Endodermal cell (in vitro differentiated cells): Measurements from ENCODE around the gene SMIM7. TPM values are rescaled to one million over a fixed set of nuclear protein-coding genes. Genes with fewer than 3 reads are reported as not detected.

Experiments
- DNase-seq: peaks from one replicate; pipeline ENCODE4 v3.0.0-alpha.2; 2017
- H3K27ac ChIP-seq: 2 replicates; pipeline ENCODE4 v1.5.1; 2013; ENCODE audit warnings: mild to moderate bottlenecking, low read depth, low read length, moderate library complexity
- H3K27me3 ChIP-seq: 2 replicates; pipeline ENCODE4 v1.6.1; 2013; ENCODE audit warnings: mild to moderate bottlenecking, low read length, moderate library complexity; ENCODE audit not compliant: insufficient read depth, control insufficient read depth, poor library complexity, severe bottlenecking
- H3K36me3 ChIP-seq: 2 replicates; pipeline ENCODE4 v1.7.0; 2013; ENCODE audit warnings: mild to moderate bottlenecking, low read length, moderate library complexity; ENCODE audit not compliant: control insufficient read depth, insufficient read depth
- H3K4me1 ChIP-seq: one replicate; pipeline ENCODE4 v1.7.0; 2013; ENCODE audit warnings: low read length; ENCODE audit not compliant: control insufficient read depth, insufficient read depth
- H3K4me3 ChIP-seq: 2 replicates; pipeline ENCODE4 v1.5.1; 2013; ENCODE audit warnings: mild to moderate bottlenecking, low read length, moderate library complexity
- H3K9ac ChIP-seq: 2 replicates; pipeline ENCODE4 v1.6.1; 2013; ENCODE audit warnings: mild to moderate bottlenecking, low read length, moderate library complexity; ENCODE audit not compliant: poor library complexity, severe bottlenecking; ENCODE audit errors: extremely low read depth
- H3K9me3 ChIP-seq: 2 replicates; pipeline ENCODE4 v1.6.1; 2013; ENCODE audit warnings: mild to moderate bottlenecking, low read length, moderate library complexity; ENCODE audit not compliant: control insufficient read depth
- H3K27ac Mint-ChIP-seq: 2 replicates; pipeline ENCODE4 v1.8.0; 2020; ENCODE audit warnings: mixed read lengths
- H3K27me3 Mint-ChIP-seq: 2 replicates; pipeline ENCODE4 v1.8.0; 2021; ENCODE audit warnings: mild to moderate bottlenecking, mixed read lengths; ENCODE audit not compliant: insufficient read depth
- H3K36me3 Mint-ChIP-seq: 2 replicates; pipeline ENCODE4 v1.8.0; 2020; ENCODE audit warnings: low read depth, mixed read lengths
- H3K4me1 Mint-ChIP-seq: 2 replicates; pipeline ENCODE4 v1.8.0; 2020; ENCODE audit warnings: mixed read lengths
- H3K4me3 Mint-ChIP-seq: 2 replicates; pipeline ENCODE4 v1.8.0; 2020; ENCODE audit warnings: mild to moderate bottlenecking, moderate library complexity, mixed read lengths
- H3K9me3 Mint-ChIP-seq: 2 replicates; pipeline ENCODE4 v1.8.0; 2020; ENCODE audit warnings: mild to moderate bottlenecking, mixed read lengths
- WGBS, 2 experiments: methylation state at CpG; one replicate each; pipeline versions ENCODE4 v1.1.5 to v1.1.7; 2013; ENCODE audit warnings: missing lambda C conversion rate in 2 of 2, mixed read lengths in 1 of 2; ENCODE audit not compliant: insufficient coverage in 1 of 2, insufficient read length in 1 of 2; 5-methylcytosine and 5-hydroxymethylcytosine counted together
- total RNA-seq, 2 donors: library from RNA; stranded (reverse); fragmentation: NEBNext Ultra II Directional in 1 of 2; extraction: Animal tissue kit (Norgen Biotek cat#: 25700) in 1 of 2; gene quantifications; 2 replicates in 1 of 2; 3 replicates in 1 of 2; pipeline ENCODE4 v1.2.1, GENCODE V29; 2021
- TF ChIP-seq, protein P1 (sequence below): fragments of 200-600 bp; sonication (generic); conservative IDR thresholded peaks from 2 replicates; pipeline ENCODE4 v1.5.0; 2021; ENCODE audit warnings: antibody characterized with exemption, mild to moderate bottlenecking

The SMIM7 gene
- total RNA-seq, 2 donors from 2014 or later, result 57.6 to 91.4 TPM

DNA sequence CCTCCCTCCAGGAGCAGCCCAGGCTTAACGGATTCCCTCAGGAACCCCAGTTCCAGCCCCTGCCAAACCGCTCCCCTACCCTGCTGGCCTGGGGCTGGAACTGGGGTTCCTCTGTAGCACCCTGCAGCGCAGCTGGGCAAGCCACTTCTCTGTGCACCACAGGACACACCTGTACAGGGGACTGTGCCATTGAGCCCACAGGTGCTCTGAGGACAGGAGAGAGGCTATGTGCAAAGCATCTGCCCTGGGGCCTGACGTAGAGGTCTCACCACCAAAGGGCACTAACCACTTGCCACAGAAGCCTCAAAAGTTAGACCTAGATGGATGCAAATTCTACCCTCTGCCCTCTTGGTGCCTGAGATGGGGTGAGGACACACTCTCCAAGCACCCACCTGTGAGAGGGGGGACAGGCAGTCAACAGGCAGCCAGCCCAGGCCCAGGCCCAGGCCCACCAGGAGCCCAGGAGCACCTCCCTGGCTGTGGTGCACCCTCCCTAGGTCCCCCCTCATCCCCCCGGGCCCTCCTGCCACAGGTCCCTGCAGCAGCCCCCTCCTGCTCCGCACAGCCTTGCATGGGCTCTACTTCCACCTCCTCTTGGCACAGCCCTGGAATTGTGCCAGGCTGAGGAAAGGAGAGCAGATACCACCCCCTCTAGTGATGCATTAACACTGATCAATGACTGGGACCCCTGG is 60.1 kb downstream of the SMIM7 start:
- Histone ChIP-seq H3K9me3 (no peaks in the 10 kb centered on the region), H3K27ac (no peak overlapping the region), H3K4me1 (no peaks in the 10 kb centered on the region), H3K36me3 (peaks cover under 1% of the 10 kb centered on the region), H3K27me3 (no peaks in the 10 kb centered on the region), H3K9ac (no peak overlapping the region), H3K4me3 (no peak overlapping the region)
- DNase-seq, result no peak
- H3K36me3 Mint-ChIP-seq, result no peaks in the 10 kb centered on the region
- no peaks in the 10 kb centered on the region for H3K9me3 Mint-ChIP-seq
- H3K4me3 Mint-ChIP-seq, result no peak overlapping the region
- TF ChIP-seq, protein P1, sequence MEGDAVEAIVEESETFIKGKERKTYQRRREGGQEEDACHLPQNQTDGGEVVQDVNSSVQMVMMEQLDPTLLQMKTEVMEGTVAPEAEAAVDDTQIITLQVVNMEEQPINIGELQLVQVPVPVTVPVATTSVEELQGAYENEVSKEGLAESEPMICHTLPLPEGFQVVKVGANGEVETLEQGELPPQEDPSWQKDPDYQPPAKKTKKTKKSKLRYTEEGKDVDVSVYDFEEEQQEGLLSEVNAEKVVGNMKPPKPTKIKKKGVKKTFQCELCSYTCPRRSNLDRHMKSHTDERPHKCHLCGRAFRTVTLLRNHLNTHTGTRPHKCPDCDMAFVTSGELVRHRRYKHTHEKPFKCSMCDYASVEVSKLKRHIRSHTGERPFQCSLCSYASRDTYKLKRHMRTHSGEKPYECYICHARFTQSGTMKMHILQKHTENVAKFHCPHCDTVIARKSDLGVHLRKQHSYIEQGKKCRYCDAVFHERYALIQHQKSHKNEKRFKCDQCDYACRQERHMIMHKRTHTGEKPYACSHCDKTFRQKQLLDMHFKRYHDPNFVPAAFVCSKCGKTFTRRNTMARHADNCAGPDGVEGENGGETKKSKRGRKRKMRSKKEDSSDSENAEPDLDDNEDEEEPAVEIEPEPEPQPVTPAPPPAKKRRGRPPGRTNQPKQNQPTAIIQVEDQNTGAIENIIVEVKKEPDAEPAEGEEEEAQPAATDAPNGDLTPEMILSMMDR, result no peak
- H3K27me3 Mint-ChIP-seq, result no peaks in the 10 kb centered on the region
- peaks cover 8% of the 10 kb centered on the region for H3K4me1 Mint-ChIP-seq
- 89 to 96% methylated on average over 4 to 6 of the region's 6 CpGs for WGBS, 2 experiments
- H3K27ac Mint-ChIP-seq, result no peak overlapping the region

DNA sequence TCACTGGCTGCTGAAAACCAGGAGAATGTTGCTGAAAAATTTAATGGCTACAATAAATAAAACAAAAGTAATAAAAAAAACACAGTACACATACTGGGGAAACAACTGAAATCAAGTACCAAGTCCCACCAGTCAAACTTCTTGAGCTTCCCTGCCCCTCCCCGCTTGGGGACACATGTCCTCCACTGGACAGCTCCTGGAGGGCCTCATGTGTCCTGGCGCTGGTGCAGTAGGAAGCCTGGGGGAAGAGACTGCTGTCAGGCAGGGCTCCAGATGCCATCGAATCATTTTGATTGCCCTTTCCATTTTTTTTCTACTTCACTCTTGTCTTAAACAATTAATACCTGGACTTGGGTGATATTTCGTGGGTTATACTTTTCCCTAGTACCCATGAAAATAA is 61.1 kb downstream of the SMIM7 start:
- no peaks in the 10 kb centered on the region for H3K9me3 Mint-ChIP-seq
- H3K27ac ChIP-seq, result no peak overlapping the region
- no peak overlapping the region for H3K4me3 ChIP-seq
- 93% methylated on average over 3 to 4 of the region's 4 CpGs for WGBS, 2 experiments
- TF ChIP-seq, protein P1, result no peak
- no peaks in the 10 kb centered on the region for H3K36me3 ChIP-seq
- H3K9ac ChIP-seq, result no peak overlapping the region
- no peak overlapping the region for H3K4me3 Mint-ChIP-seq
- no peaks in the 10 kb centered on the region for H3K9me3 ChIP-seq
- H3K27ac Mint-ChIP-seq, result no peak overlapping the region
- H3K27me3 Mint-ChIP-seq, result no peaks in the 10 kb centered on the region
- no peaks in the 10 kb centered on the region for H3K4me1 ChIP-seq
- no peaks in the 10 kb centered on the region for H3K36me3 Mint-ChIP-seq
- peaks cover 8% of the 10 kb centered on the region for H3K4me1 Mint-ChIP-seq
- no peaks in the 10 kb centered on the region for H3K27me3 ChIP-seq
- DNase-seq, result no peak

DNA sequence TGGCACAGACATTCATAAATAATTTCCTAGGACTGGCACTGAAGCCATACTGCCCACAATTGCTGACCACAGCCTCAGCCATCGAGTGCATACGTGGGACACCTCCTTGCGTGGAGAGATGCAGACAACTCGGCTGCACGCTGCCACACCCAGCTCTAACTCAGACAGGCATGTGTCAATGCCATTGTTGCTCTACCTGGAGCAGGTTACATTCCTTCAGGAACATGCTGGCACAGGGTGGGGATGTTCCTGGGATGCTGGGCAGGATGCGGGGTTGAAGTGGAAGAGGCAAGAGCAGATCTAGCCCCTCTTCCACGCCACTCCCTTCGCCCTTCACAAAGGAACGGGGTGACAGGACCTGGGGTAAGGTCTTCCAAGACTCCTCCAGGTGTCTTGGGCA is 63.5 kb downstream of the SMIM7 start:
- no peak for DNase-seq
- no peak overlapping the region for H3K4me3 ChIP-seq
- TF ChIP-seq, protein P1, result no peak
- Mint-ChIP-seq H3K9me3 (no peaks in the 10 kb centered on the region), H3K36me3 (no peaks in the 10 kb centered on the region), H3K27ac (no peak overlapping the region), H3K4me3 (no peak overlapping the region), H3K4me1 (peaks cover 10% of the 10 kb centered on the region), H3K27me3 (no peaks in the 10 kb centered on the region)
- no peaks in the 10 kb centered on the region for H3K9me3 ChIP-seq
- WGBS, 2 experiments, result 89 to 93% methylated on average over 8 to 9 of the region's 9 CpGs
- no peaks in the 10 kb centered on the region for H3K4me1 ChIP-seq
- no peaks in the 10 kb centered on the region for H3K27me3 ChIP-seq
- H3K36me3 ChIP-seq, result no peaks in the 10 kb centered on the region
- no peak overlapping the region for H3K27ac ChIP-seq
- no peak overlapping the region for H3K9ac ChIP-seq

Other genes with a start within 250 kb of the SMIM7 start
- 10 to 100 TPM; 35.1 to 43.8 TPM for gene EPS15L1, start 188.2 kb downstream of the SMIM7 start, total RNA-seq
- gene CALR3, start 164.0 kb downstream of the SMIM7 start, total RNA-seq, result under 1 TPM in 1 of 2 donors, not detected in 1; 0.27 TPM
- gene C19orf44, start 163.8 kb downstream of the SMIM7 start, total RNA-seq, result 1 to 10 TPM; 7.9 TPM
- 10 to 100 TPM; 69.5 to 71.5 TPM for gene CHERP, start 117.7 kb downstream of the SMIM7 start, total RNA-seq
- 10 to 100 TPM; 26.6 to 30.6 TPM for gene SLC35E1, start 87.7 kb downstream of the SMIM7 start, total RNA-seq
- gene MED26, start 31.9 kb downstream of the SMIM7 start, total RNA-seq, result 10 to 100 TPM; 10.8 to 11.8 TPM
- gene TMEM38A, start 995 bp upstream of the SMIM7 start, total RNA-seq, result 1 to 10 TPM; 5.1 to 6.8 TPM
- not detected for gene NWD1, start 59.7 kb upstream of the SMIM7 start, total RNA-seq
- gene SIN3B, start 169.3 kb upstream of the SMIM7 start, total RNA-seq, result 10 to 100 TPM; 68.0 to 78.4 TPM
- not detected for gene F2RL3, start 228.9 kb upstream of the SMIM7 start, total RNA-seq